ENCODE data around the gene CLCNKB. TPM values are rescaled to one million over a fixed set of nuclear protein-coding genes. Genes with fewer than 3 reads are reported as not detected.

CLCNKB gene
- total and polyA plus RNA-seq, 2 of the 13 experiments (the other 11 are each of a cell fraction or from before 2014, with no cell fraction given), result 0.04 TPM; not detected in 1

DNA sequence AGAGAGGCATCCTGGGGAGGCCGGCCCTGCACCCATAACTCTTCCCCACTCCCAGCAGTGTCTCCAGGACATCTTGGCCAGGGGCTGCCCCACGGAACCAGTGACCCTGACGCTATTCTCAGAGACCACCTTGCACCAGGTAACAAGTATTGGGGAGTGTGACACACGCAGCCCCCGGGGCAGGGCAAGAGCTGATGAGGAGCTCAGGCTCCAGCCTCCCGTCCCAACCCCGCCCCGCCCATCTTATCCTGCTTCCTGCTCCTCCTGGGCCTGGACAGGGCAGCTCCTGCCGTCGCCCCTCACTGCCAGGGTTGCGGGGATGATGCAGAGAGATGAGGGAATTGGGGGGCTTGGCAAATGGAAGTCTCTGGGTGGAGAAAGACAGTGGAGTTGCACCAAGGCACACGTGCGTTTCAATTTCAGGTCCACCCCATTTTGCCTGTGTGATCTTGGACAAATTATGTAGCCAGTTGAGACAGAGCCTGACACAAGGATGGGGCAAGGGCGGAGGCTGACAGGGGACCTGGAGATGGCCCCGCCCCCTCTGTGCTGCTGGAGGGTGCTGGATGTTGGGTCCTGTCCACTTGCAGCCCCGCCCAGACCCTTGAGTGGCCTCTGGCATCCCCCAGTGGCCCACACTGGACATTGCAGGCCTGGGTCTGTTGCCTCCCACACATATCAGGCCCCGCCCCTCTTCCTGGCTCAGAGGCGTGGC lies 11.0 kb upstream of the CLCNKB start (continued):
- TF ChIP-seq XRCC5 (optimal IDR thresholded peaks at IDR 0.05; ENCODE audit: low read length) (peak; percentile 83), KDM5A (IDR thresholded peaks at IDR 0.05; ENCODE audit: borderline replicate concordance, low read length) (no peak), PRMT3 (CRISPR knock-in tag; IDR thresholded peaks at IDR 0.05; ENCODE audit: borderline replicate concordance, low read depth) (no peak), ZFAT (CRISPR knock-in tag; conservative IDR thresholded peaks at IDR 0.05) (no peak), GABPB1 (CRISPR knock-in tag; IDR thresholded peaks at IDR 0.05) (peak; percentile 57), STAG1 (CRISPR knock-in tag; IDR thresholded peaks at IDR 0.05) (peak; percentile 95), ZNF792 (CRISPR knock-in tag; IDR thresholded peaks at IDR 0.05) (no peak), AGO2 (optimal IDR thresholded peaks at IDR 0.05; ENCODE audit: low read depth, low read length) (no peak), ZMYM3 (CRISPR knock-in tag; IDR thresholded peaks at IDR 0.05) (no peak), SALL1 (CRISPR knock-in tag; IDR thresholded peaks at IDR 0.05) (peak; percentile 71), RNF2 (conservative IDR thresholded peaks at IDR 0.05; ENCODE audit: low read depth) (no peak), ZFY (CRISPR knock-in tag; IDR thresholded peaks at IDR 0.05) (peak; percentile 16; the same call in 1 of the 2 replicates), ZNF768 (CRISPR knock-in tag; IDR thresholded peaks at IDR 0.05) (0 out of 2 replicates have a peak, but pooled peaks have one; percentile 18), TOE1 (CRISPR knock-in tag; IDR thresholded peaks at IDR 0.05) (no peak), ZNF121 (CRISPR knock-in tag; IDR thresholded peaks at IDR 0.05) (peak; percentile 26; the same call in 1 of the 2 replicates), EEA1 (CRISPR knock-in tag; IDR thresholded peaks at IDR 0.05; ENCODE audit: borderline replicate concordance) (no peak), ZC3H13 (CRISPR knock-in tag; IDR thresholded peaks at IDR 0.05) (no peak), SIX4 (CRISPR knock-in tag; IDR thresholded peaks at IDR 0.05) (no peak)
- TF ChIP-seq, protein P1, sequence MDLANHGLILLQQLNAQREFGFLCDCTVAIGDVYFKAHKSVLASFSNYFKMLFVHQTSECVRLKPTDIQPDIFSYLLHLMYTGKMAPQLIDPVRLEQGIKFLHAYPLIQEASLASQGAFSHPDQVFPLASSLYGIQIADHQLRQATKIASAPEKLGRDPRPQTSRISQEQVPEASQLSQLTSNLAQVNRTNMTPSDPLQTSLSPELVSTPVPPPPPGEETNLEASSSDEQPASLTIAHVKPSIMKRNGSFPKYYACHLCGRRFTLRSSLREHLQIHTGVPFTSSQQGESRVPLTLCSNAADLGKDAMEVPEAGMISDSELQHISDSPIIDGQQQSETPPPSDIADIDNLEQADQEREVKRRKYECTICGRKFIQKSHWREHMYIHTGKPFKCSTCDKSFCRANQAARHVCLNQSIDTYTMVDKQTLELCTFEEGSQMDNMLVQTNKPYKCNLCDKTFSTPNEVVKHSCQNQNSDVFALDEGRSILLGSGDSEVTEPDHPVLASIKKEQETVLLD (CRISPR knock-in tag; IDR thresholded peaks at IDR 0.05; ENCODE audit: low read depth), result no peak
- TF ChIP-seq, protein P2, sequence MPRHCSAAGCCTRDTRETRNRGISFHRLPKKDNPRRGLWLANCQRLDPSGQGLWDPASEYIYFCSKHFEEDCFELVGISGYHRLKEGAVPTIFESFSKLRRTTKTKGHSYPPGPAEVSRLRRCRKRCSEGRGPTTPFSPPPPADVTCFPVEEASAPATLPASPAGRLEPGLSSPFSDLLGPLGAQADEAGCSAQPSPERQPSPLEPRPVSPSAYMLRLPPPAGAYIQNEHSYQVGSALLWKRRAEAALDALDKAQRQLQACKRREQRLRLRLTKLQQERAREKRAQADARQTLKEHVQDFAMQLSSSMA (CRISPR knock-in tag; IDR thresholded peaks at IDR 0.05), result no peak
- TF ChIP-seq, protein P3, sequence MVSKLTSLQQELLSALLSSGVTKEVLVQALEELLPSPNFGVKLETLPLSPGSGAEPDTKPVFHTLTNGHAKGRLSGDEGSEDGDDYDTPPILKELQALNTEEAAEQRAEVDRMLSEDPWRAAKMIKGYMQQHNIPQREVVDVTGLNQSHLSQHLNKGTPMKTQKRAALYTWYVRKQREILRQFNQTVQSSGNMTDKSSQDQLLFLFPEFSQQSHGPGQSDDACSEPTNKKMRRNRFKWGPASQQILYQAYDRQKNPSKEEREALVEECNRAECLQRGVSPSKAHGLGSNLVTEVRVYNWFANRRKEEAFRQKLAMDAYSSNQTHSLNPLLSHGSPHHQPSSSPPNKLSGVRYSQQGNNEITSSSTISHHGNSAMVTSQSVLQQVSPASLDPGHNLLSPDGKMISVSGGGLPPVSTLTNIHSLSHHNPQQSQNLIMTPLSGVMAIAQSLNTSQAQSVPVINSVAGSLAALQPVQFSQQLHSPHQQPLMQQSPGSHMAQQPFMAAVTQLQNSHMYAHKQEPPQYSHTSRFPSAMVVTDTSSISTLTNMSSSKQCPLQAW (CRISPR knock-in tag; IDR thresholded peaks at IDR 0.05), result no peak
- TF ChIP-seq, protein P4, sequence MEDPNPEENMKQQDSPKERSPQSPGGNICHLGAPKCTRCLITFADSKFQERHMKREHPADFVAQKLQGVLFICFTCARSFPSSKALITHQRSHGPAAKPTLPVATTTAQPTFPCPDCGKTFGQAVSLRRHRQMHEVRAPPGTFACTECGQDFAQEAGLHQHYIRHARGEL (CRISPR knock-in tag; IDR thresholded peaks at IDR 0.05), result no peak
- TF ChIP-seq, protein P5, sequence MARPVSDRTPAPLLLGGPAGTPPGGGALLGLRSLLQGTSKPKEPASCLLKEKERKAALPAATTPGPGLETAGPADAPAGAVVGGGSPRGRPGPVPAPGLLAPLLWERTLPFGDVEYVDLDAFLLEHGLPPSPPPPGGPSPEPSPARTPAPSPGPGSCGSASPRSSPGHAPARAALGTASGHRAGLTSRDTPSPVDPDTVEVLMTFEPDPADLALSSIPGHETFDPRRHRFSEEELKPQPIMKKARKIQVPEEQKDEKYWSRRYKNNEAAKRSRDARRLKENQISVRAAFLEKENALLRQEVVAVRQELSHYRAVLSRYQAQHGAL (CRISPR knock-in tag; IDR thresholded peaks at IDR 0.05; ENCODE audit: not compliant biosample characterization), result no peak
- TF ChIP-seq, protein P6, sequence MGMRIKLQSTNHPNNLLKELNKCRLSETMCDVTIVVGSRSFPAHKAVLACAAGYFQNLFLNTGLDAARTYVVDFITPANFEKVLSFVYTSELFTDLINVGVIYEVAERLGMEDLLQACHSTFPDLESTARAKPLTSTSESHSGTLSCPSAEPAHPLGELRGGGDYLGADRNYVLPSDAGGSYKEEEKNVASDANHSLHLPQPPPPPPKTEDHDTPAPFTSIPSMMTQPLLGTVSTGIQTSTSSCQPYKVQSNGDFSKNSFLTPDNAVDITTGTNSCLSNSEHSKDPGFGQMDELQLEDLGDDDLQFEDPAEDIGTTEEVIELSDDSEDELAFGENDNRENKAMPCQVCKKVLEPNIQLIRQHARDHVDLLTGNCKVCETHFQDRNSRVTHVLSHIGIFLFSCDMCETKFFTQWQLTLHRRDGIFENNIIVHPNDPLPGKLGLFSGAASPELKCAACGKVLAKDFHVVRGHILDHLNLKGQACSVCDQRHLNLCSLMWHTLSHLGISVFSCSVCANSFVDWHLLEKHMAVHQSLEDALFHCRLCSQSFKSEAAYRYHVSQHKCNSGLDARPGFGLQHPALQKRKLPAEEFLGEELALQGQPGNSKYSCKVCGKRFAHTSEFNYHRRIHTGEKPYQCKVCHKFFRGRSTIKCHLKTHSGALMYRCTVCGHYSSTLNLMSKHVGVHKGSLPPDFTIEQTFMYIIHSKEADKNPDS (CRISPR knock-in tag; IDR thresholded peaks at IDR 0.05), result no peak

All from HepG2 (cell line).